ENCODE measurements around the gene WDFY3. TPM values are rescaled to one million over a fixed set of nuclear protein-coding genes. Genes with fewer than 3 reads are reported as not detected.

The WDFY3 gene
- total RNA-seq, 1 experiment from 2014 or later = not detected

DNA sequence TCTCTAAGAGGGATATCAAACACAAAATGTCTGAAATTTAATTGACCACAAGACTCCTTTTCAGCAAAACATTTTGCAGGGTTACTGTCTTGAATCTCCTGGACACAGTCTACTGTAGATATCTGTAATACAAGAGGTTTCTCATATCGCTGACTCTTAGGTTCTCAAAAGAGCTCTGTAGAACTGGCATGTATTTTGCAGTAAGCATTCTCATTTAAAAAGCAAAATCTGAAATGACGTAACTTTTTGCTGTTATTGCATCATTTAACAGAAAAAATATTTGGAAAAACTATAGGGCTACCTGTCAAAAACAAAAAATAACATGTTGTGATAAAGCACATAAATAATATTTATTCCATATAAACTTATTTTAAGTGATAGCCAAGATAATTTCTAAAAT, 269.3 kb downstream of the WDFY3 start:
- Histone ChIP-seq H3K4me2 (ENCODE audit: low read depth, low read length, poor library complexity, severe bottlenecking) (no peak overlapping the region), H3K36me3 (ENCODE audit: insufficient read depth, low read length) (no peaks in the 10 kb centered on the region), H3K4me3 (ENCODE audit: low read length) (no peak overlapping the region), H3K4me1 (ENCODE audit: low read length) (no peaks in the 10 kb centered on the region), H2AFZ (ENCODE audit: low read length) (no peak overlapping the region), H3K79me2 (ENCODE audit: low read length) (no peaks in the 10 kb centered on the region), H3K9ac (ENCODE audit: low read length) (no peak overlapping the region), H3K27me3 (ENCODE audit: low read length) (no peaks in the 10 kb centered on the region), H3K27ac (ENCODE audit: low read length) (no peak overlapping the region), H3K9me2 (replicated peaks; ENCODE audit: insufficient read depth, low read length) (no peaks in the 10 kb centered on the region), H4K20me1 (ENCODE audit: insufficient read depth, low read depth, low read length) (no peaks in the 10 kb centered on the region), H3K9me3 (ENCODE audit: low read length) (no peaks in the 10 kb centered on the region)
- DNase-seq = no peak

DNA sequence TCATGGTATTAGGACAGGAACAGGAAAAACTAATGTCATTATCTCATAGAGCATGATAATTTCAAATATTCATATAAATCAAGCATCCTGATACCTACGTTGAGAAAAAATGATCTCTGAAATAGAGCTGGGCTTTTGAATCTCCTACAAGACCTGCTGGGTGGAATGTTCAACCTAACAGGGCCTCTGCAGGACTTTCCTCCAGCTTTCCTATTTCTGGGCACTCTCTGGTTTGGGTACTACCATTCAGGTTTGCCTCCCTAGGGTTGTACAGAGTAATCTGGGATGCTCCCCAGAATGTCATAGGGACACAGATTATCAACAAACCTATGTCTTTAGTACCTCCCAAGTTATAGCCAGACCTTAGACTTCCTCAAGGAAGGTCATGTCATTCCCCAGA, 274.7 kb downstream of the WDFY3 start:
- Histone ChIP-seq H3K9me2 (replicated peaks; ENCODE audit: insufficient read depth, low read length) (no peaks in the 10 kb centered on the region), H3K27ac (ENCODE audit: low read length) (no peak overlapping the region), H3K4me2 (ENCODE audit: low read depth, low read length, poor library complexity, severe bottlenecking) (no peak overlapping the region), H2AFZ (ENCODE audit: low read length) (no peak overlapping the region), H3K79me2 (ENCODE audit: low read length) (no peaks in the 10 kb centered on the region), H3K9ac (ENCODE audit: low read length) (no peak overlapping the region), H3K27me3 (ENCODE audit: low read length) (no peaks in the 10 kb centered on the region), H4K20me1 (ENCODE audit: insufficient read depth, low read depth, low read length) (no peaks in the 10 kb centered on the region), H3K9me3 (ENCODE audit: low read length) (no peaks in the 10 kb centered on the region), H3K36me3 (ENCODE audit: insufficient read depth, low read length) (no peaks in the 10 kb centered on the region), H3K4me1 (ENCODE audit: low read length) (no peaks in the 10 kb centered on the region), H3K4me3 (ENCODE audit: low read length) (no peak overlapping the region)
- no peak for DNase-seq

DNA sequence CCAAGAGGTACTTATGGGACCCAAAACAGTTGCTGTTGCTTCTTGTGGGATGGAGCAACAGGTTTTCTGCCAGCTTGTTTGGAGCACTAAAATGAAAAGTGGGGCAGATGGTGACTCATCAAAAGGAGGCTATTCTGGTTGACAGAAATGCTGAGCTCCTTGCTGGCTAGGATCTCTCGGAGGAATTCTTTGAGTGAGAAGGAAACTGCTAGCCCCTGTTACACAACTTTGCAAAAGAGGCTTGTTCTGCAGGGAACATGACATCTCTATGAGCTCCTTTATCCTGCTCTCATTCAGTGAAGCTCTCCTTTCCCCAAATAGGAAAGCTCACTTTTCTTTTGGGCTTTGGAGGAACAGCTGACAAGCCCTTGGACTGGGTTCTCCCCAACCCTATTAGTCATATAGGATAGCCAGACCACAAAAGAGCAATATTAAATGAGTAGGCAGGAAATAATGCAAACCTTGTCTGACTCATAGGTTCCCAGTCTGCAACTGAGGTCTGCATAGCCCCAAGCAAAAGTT, 275.3 kb downstream of the WDFY3 start:
- H3K4me2 ChIP-seq (ENCODE audit: low read depth, low read length, poor library complexity, severe bottlenecking) = no peak overlapping the region
- H3K4me1 ChIP-seq (ENCODE audit: low read length) = no peaks in the 10 kb centered on the region
- H3K9me3 ChIP-seq (ENCODE audit: low read length) = no peaks in the 10 kb centered on the region
- H3K27ac ChIP-seq (ENCODE audit: low read length) = no peak overlapping the region
- H3K9ac ChIP-seq (ENCODE audit: low read length) = no peak overlapping the region
- H2AFZ ChIP-seq (ENCODE audit: low read length) = no peak overlapping the region
- H3K27me3 ChIP-seq (ENCODE audit: low read length) = no peaks in the 10 kb centered on the region
- no peaks in the 10 kb centered on the region for H3K9me2 ChIP-seq (replicated peaks; ENCODE audit: insufficient read depth, low read length)
- H3K79me2 ChIP-seq (ENCODE audit: low read length) = no peaks in the 10 kb centered on the region
- DNase-seq = no peak
- no peaks in the 10 kb centered on the region for H4K20me1 ChIP-seq (ENCODE audit: insufficient read depth, low read depth, low read length)
- no peaks in the 10 kb centered on the region for H3K36me3 ChIP-seq (ENCODE audit: insufficient read depth, low read length)
- H3K4me3 ChIP-seq (ENCODE audit: low read length) = no peak overlapping the region

DNA sequence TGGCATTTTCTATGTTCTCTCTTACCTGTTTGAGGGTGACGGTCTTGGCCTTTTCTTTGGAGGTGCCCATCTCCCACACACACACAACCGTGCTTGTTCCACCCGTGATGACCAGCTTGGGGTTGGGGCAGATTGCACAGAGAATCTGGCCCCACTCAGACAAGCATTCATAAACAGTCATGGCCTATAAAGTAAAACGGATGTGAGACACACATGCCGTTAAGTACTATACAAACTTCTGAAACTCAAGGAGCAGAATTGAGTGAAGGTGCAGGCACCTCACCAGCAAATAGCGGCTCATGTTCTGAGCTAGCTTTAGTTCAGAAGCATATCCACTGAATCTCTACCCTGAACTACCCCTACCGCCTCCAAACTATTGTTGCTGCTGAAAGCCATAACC, 276.0 kb downstream of the WDFY3 start:
- H3K9me2 ChIP-seq (replicated peaks; ENCODE audit: insufficient read depth, low read length) = no peaks in the 10 kb centered on the region
- H3K9me3 ChIP-seq (ENCODE audit: low read length) = no peaks in the 10 kb centered on the region
- no peaks in the 10 kb centered on the region for H3K27me3 ChIP-seq (ENCODE audit: low read length)
- H3K36me3 ChIP-seq (ENCODE audit: insufficient read depth, low read length) = no peaks in the 10 kb centered on the region
- DNase-seq = no peak
- H3K27ac ChIP-seq (ENCODE audit: low read length) = no peak overlapping the region
- no peaks in the 10 kb centered on the region for H3K4me1 ChIP-seq (ENCODE audit: low read length)
- no peaks in the 10 kb centered on the region for H3K79me2 ChIP-seq (ENCODE audit: low read length)
- no peak overlapping the region for H2AFZ ChIP-seq (ENCODE audit: low read length)
- no peak overlapping the region for H3K4me2 ChIP-seq (ENCODE audit: low read depth, low read length, poor library complexity, severe bottlenecking)
- H3K9ac ChIP-seq (ENCODE audit: low read length) = no peak overlapping the region
- no peak overlapping the region for H3K4me3 ChIP-seq (ENCODE audit: low read length)
- no peaks in the 10 kb centered on the region for H4K20me1 ChIP-seq (ENCODE audit: insufficient read depth, low read depth, low read length)

DNA sequence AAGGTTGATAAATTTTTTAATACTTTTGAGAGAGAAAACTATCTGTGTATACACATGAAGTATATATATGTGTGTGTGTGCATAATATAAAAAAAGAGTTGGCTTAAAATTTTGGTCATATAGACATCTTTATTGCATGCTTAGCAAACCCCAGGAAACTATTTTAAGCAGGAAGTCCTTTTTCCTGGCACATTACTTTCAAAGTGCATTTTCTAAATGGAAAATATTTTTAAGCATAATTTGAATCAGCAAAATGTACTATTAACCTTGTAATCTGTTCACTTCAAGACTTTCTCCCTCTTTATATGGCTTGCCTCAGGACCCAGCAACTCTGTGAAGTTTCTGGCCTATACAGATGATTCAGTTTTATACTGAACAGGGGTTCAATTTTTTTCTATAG, 277.3 kb downstream of the WDFY3 start:
- H3K79me2 ChIP-seq (ENCODE audit: low read length) = no peaks in the 10 kb centered on the region
- no peak overlapping the region for H3K4me2 ChIP-seq (ENCODE audit: low read depth, low read length, poor library complexity, severe bottlenecking)
- no peaks in the 10 kb centered on the region for H3K36me3 ChIP-seq (ENCODE audit: insufficient read depth, low read length)
- DNase-seq = no peak
- H3K9me2 ChIP-seq (replicated peaks; ENCODE audit: insufficient read depth, low read length) = no peaks in the 10 kb centered on the region
- no peak overlapping the region for H3K27ac ChIP-seq (ENCODE audit: low read length)
- no peak overlapping the region for H3K9ac ChIP-seq (ENCODE audit: low read length)
- H3K9me3 ChIP-seq (ENCODE audit: low read length) = no peaks in the 10 kb centered on the region
- no peaks in the 10 kb centered on the region for H3K27me3 ChIP-seq (ENCODE audit: low read length)
- no peaks in the 10 kb centered on the region for H4K20me1 ChIP-seq (ENCODE audit: insufficient read depth, low read depth, low read length)
- no peak overlapping the region for H3K4me3 ChIP-seq (ENCODE audit: low read length)
- H2AFZ ChIP-seq (ENCODE audit: low read length) = no peak overlapping the region
- no peaks in the 10 kb centered on the region for H3K4me1 ChIP-seq (ENCODE audit: low read length)

DNA sequence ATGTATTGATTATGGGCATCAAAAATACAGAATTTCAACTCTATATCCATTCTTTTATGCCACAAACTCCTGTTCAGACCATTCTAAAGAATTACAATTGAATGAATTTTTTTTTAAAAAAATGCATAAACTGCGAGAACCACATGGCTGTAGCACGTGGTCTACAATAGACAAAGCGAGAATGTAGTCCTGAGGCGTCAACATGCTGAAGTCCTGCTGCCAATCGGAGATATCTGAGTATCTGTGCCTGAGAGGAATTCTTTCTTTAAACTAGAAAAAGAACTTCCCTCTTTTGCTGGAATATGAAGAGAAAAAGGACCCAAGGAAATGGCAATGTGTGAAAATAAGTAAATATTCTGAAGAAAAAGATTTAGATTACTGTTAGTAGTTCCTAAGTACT, 277.9 kb downstream of the WDFY3 start:
- no peaks in the 10 kb centered on the region for H3K9me3 ChIP-seq (ENCODE audit: low read length)
- H3K27me3 ChIP-seq (ENCODE audit: low read length) = no peaks in the 10 kb centered on the region
- no peaks in the 10 kb centered on the region for H4K20me1 ChIP-seq (ENCODE audit: insufficient read depth, low read depth, low read length)
- no peak overlapping the region for H3K27ac ChIP-seq (ENCODE audit: low read length)
- no peaks in the 10 kb centered on the region for H3K79me2 ChIP-seq (ENCODE audit: low read length)
- no peaks in the 10 kb centered on the region for H3K36me3 ChIP-seq (ENCODE audit: insufficient read depth, low read length)
- H3K4me1 ChIP-seq (ENCODE audit: low read length) = no peaks in the 10 kb centered on the region
- H2AFZ ChIP-seq (ENCODE audit: low read length) = no peak overlapping the region
- H3K4me2 ChIP-seq (ENCODE audit: low read depth, low read length, poor library complexity, severe bottlenecking) = no peak overlapping the region
- DNase-seq = no peak
- no peak overlapping the region for H3K9ac ChIP-seq (ENCODE audit: low read length)
- no peak overlapping the region for H3K4me3 ChIP-seq (ENCODE audit: low read length)
- no peaks in the 10 kb centered on the region for H3K9me2 ChIP-seq (replicated peaks; ENCODE audit: insufficient read depth, low read length)

DNA sequence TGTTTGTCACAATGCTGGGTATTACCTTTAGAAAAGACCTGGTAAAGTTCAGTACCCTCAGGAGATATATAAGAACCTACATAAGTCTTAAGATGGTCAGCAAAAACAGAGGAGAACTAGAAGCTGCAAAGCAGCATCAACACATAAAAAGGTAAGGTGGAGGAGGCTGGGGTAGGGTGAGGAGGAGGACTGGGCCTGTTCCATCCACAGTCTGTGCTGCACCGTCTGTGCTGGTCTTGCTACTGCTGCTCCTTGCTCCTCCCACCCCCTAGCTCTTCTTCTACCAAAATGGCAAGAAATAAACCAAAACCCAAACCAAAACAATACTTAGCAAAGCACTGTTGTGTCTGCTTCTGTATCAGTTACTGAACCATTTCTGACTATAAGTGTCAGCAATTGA, 281.4 kb downstream of the WDFY3 start:
- H3K9ac ChIP-seq (ENCODE audit: low read length) = no peak overlapping the region
- H3K9me3 ChIP-seq (ENCODE audit: low read length) = no peaks in the 10 kb centered on the region
- H3K9me2 ChIP-seq (replicated peaks; ENCODE audit: insufficient read depth, low read length) = no peaks in the 10 kb centered on the region
- no peaks in the 10 kb centered on the region for H3K27me3 ChIP-seq (ENCODE audit: low read length)
- H3K4me1 ChIP-seq (ENCODE audit: low read length) = no peaks in the 10 kb centered on the region
- no peaks in the 10 kb centered on the region for H3K36me3 ChIP-seq (ENCODE audit: insufficient read depth, low read length)
- H3K27ac ChIP-seq (ENCODE audit: low read length) = no peak overlapping the region
- H3K79me2 ChIP-seq (ENCODE audit: low read length) = no peaks in the 10 kb centered on the region
- no peak overlapping the region for H3K4me3 ChIP-seq (ENCODE audit: low read length)
- H2AFZ ChIP-seq (ENCODE audit: low read length) = no peak overlapping the region
- no peak for DNase-seq
- H4K20me1 ChIP-seq (ENCODE audit: insufficient read depth, low read depth, low read length) = no peaks in the 10 kb centered on the region
- no peak overlapping the region for H3K4me2 ChIP-seq (ENCODE audit: low read depth, low read length, poor library complexity, severe bottlenecking)

DNA sequence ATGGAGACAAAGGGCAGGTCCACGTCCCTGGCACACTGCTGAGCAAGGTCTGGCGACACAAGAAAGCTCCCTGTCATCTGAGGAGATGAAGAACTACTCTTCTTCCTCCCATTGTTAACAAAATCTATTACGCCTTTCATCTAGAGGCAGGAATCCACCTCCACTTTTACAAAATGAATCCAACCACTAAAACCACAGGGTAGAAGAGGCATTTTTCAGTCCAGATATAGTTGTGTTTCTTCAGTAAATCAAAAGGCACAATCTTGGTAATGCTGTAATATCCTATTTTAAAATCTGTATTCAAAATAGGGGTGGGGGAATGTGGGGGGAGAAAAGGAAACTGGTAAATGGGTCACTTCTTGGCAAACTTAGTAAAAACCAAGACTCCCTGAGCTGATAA, 282.1 kb downstream of the WDFY3 start:
- no peak overlapping the region for H2AFZ ChIP-seq (ENCODE audit: low read length)
- H3K27me3 ChIP-seq (ENCODE audit: low read length) = no peaks in the 10 kb centered on the region
- no peak overlapping the region for H3K27ac ChIP-seq (ENCODE audit: low read length)
- H3K9ac ChIP-seq (ENCODE audit: low read length) = no peak overlapping the region
- no peaks in the 10 kb centered on the region for H3K79me2 ChIP-seq (ENCODE audit: low read length)
- H3K36me3 ChIP-seq (ENCODE audit: insufficient read depth, low read length) = no peaks in the 10 kb centered on the region
- no peak for DNase-seq
- H3K9me2 ChIP-seq (replicated peaks; ENCODE audit: insufficient read depth, low read length) = no peaks in the 10 kb centered on the region
- no peaks in the 10 kb centered on the region for H4K20me1 ChIP-seq (ENCODE audit: insufficient read depth, low read depth, low read length)
- H3K4me2 ChIP-seq (ENCODE audit: low read depth, low read length, poor library complexity, severe bottlenecking) = no peak overlapping the region
- no peaks in the 10 kb centered on the region for H3K4me1 ChIP-seq (ENCODE audit: low read length)
- no peaks in the 10 kb centered on the region for H3K9me3 ChIP-seq (ENCODE audit: low read length)
- no peak overlapping the region for H3K4me3 ChIP-seq (ENCODE audit: low read length)

All from Karpas-422 (cell line).